GM18951 (cell line): Measurements from ENCODE around the gene CKLF.
"Not testable (repeated sequence)": the region's sequence is repeated elsewhere in the genome, so short reads cannot be mapped to it uniquely, and the experiment has no call there.

ENCODE experiments used
- POLR2A ChIP-seq: IDR thresholded peaks from 4 replicates; pipeline ENCODE4 v1.6.1; 2011; ENCODE audit warnings: mild to moderate bottlenecking; ENCODE audit not compliant: insufficient read length, insufficient read depth; ENCODE audit errors: extremely low read depth
- in situ Hi-C: fragments of 300-500 bp; cut with MboI; formaldehyde crosslinking; loops from one replicate; pipeline ENCODE4 v1.12.0; 2022; ENCODE audit warnings: low sequenced_read_pairs, mixed read lengths, inconsistent platforms; ENCODE audit not compliant: unreplicated experiment

CKLF gene

DNA sequence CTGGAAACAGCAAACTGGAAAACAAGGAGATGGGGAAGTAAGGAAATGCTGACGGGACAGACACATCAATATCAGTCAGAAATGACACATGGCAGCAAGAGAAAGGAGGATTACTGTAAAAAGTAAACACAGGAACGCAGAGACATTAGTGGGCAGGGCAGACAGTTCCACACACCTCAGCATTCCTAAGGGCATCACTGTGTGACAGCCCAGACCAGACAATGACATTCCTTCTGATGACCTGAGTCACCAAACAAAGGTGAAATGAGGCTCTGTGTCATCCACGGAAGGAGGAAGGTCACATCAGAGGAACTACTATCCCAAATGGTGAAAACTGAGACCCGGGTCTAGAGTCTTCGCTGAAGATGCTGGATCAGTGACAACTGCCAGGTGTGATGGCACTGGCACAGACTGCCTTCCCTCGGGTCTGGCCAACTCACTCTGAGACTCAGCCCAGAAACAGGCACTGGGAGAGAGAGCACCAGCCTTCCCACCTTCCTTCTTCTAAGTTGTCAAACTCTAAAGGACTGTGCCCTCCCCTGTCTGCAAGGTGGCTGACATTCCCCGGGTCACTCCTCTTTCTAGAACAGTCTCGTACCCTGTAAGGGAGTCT lies 39.2 kb upstream of the CKLF start:
- TF ChIP-seq POLR2A, result no peak

DNA sequence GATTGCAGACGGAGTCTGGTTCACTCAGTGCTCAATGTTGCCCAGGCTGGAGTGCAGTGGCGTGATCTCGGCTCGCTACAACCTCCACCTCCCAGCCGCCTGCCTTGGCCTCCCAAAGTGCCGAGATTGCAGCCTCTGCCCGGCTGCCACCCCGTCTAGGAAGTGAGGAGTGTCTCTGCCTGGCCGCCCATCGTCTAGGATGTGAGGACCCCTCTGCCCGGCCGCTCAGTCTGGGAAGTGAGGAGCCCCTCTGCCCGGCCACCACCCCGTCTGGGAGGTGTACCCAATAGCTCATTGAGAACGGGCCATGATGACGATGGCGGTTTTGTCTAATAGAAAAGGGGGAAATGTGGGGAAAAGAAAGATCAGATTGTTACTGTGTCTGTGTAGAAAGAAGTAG lies 38.0 kb upstream of the CKLF start:
- in situ Hi-C loops, result not testable (repeated sequence)

More for the DNA sequence above, 39.2 kb upstream of the CKLF start:
- in situ Hi-C loops, result no loop called here

DNA sequence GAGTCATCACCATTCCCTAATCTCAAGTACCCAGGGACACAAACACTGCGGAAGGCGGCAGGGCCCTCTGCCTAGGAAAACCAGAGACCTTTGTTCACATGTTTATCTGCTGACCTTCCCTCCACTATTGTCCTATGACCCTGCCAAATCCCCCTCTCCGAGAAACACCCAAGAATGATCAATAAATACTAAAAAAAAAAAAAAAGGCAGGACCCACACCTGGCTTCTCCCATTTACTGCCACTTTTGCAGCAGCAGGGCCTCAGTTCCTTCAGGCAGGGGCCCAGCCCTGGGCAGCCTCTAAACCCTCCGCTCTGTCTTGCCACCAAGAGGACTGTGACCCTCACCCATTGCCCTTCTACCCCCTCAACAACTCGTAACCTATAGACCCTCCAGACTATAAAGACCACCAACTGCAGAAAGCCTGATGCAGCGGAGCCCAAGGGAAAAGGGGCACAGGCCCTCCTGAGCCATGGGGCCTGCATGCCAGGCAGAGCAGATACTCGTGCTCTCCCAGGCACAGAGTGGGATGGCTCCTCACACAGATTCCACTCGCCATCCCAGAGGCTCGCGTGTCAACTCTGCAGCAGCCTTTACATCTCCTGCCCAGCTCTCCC lies 37.3 kb upstream of the CKLF start:
- in situ Hi-C loops, result not testable (repeated sequence)

DNA sequence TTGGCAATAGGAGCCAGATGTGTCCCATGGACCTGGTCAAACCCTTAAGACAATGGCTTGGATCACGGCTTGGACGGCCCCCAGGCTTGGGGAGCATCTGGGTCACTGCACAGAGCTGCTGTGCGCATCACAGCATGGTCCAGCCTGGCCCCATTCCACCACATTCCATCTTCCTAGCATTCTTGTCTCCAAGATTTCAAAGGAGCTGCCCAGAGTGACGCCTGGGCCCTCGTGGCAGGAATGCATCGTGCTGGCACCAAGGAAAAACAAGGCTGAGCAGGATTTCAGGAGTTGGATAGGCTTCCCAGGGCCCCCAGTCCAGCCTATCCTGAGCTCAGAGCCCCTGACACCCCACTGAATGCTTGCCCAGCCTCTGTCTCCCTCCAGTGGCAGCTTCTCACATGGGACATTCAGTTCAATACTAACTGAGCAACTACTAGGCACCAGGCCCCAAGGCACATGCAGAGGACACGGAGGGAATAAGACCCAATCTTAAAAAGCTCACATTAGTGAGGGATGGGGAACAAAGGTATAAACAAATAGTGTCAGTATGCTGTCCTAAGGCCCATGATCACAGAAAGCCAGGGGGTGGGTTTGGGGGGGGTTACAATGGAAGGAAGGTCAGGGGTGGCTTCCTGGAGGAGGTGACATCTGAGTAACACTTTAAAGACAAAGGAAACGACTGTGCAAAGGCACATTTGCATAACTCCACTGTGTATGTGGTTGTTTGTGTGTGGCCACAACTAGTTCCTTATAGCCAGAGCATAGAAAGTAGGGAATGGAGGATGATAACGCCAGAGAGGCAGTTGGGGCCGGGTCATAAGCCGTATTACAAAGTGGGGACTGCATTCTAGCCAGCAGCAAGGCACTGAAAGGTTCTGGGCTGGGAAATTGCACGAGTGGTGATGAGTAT lies 36.5 kb upstream of the CKLF start:
- no peak for TF ChIP-seq POLR2A
- in situ Hi-C loops, result no loop called here

DNA sequence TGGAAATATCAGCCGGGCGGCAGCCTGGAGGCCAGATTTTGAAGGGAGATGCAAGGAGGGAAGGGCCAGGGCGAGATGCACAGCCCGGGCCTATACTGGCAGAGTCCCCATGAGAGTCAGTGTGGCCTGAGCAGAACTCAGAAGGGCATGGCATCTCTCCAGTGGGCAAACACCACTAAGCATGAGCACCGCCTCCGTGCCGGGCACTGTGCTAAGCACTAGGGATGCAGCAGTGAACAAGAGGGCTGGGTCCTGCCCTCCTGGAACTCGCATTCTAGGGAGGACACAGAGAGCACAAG lies 35.9 kb upstream of the CKLF start:
- TF ChIP-seq POLR2A, result no peak
- in situ Hi-C loops, result no loop called here

DNA sequence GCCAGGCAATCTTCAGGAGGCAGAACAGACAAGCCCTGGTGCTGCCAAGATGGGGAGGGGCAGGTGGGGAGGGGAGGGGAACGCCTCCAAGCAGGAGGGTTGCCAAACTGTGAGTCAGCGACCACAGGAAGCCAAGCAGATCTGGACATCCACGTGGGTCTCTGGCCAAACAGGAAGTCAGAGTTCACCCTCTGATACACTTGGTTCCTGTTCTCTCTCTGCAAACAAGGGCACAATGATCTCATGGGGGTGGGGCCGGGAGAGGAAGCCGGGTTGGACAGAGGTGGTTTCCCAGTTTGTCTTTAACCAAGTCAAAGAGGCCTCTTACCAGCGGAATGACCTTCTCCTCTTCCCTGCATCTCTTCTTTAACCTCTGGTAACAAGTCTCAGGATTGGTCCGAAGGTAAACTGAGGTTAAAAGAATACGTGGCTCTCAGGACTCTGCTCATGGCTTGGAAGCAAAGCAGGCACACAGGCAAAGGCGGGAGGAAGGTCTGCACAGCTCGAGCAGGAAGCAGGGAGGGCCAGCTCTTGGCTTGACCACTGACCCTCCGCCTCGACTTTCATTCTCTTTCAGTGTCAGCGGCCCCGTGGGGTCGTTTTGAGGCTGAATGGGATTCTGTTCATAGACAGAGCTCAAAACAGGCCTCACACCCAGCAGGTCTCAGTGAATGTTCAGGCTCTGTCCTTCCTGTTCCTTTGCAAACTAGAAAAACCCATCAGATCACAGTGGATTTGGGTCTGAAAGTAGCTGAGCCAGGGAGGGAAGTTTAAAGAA lies 35.4 kb upstream of the CKLF start:
- in situ Hi-C loops, result no loop called here

DNA sequence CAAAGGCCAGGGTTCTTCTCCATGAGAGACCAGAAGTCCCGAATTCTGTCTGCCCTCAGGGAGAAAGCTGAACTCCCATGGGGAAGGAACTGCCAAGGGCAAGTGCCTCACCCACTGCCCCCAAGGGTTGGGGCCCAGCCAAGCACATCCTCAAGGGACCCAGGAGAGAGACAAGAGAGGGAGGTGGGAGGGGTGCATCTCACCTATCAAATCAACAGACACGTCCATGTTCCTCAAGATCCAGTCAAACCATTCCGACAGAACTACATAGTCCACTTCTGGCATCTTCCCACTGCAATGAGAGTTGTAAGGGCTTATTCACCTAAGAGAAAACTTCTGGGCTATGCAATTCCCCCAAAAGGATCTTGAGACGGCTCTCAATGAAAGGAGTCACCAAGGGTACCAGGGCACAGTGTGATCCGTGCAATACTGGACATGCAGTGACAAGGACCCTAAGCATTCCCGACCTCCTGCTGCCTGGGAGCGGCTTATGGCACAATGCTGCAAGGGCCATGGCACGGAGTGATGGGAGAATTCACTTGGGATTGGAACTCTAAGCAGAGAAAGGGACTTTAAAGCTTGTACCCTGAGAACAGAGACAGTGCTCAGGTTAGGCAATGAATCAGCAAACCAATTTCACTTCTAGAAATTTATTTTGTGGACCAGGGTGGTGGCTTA lies 34.7 kb upstream of the CKLF start:
- in situ Hi-C loops, result no loop called here
- TF ChIP-seq POLR2A, result no peak

More for the DNA sequence above, 35.4 kb upstream of the CKLF start:
- peak; percentile 28 for TF ChIP-seq POLR2A

DNA sequence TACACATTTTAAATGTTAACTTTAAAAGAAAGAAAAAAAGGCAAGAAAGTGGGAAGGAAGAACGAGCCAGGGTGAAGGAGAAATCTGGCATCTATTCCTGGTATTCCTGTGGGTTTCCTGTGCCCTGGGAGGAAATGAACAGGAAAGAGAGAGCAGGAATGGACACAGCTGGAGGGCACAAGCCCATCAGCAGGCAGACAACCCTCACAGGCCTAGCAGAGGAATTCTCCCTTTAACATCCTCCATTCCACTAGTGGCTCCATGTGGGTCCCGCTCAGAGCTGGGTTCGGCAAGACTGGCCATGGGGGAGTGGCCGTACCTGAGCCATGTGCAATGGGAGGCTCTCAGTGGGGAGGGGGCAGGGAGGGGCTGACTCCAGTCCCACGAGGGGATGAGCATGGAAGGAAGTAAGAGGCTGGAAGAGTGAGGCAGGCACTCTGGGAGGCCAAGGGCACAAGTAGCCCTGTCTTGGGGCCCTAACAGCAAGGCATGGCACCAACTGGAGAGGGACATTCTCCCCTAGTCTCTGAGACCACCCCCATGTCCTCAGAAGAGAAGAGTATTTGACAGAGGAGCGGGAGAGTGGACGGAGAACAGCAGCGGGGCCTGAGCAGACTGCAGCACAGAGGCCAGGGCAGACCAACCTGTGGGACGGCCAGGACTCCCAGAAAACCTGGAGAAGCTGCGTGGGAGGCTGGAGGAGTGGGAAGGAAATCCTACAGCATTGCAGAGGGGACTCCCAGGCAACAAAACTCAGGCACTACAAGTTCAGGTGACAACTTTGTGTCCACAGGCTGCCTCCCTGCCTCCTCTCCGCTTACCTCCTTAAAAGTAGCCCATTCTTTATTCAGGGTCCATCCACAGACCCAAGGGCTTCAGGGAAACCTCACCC lies 32.6 kb upstream of the CKLF start:
- no peak for TF ChIP-seq POLR2A
- in situ Hi-C loops, result no loop called here

DNA sequence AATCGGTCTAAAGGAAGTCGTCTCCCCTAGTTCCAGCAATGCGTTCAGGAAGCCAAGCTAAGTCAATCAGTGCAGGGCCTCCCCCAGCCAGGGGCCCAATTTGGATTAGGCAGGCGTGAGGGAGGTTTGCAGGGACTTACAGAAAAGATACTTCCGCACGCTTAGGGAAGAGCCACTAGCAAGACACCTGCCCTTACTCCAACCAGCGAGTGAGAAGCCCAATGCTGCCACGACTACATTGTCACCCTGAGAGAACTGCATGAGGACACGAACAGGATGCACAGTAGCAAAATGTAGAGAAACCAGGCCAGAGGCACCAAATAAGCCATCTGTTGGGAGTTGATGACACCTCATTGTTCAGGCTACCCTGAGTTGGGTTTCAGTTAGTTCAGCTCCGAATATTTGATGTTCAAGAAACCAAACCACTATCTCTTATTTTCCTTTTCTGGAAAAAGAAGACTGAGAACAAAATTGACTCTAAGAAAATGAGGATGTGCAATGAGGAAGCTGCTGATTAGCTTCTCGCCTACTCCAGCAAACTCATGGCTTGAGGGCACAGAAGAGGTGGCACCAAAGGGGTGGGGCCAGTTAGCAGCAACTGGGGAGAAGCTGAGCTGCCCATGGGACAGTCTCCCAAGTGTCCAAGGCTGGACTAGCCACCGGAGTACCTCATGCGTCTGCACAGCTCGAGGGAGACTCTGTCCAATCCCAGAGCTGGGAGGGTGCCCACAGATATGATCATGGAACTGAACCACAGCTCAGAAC lies 31.8 kb upstream of the CKLF start:
- in situ Hi-C loops, result no loop called here
- TF ChIP-seq POLR2A, result no peak

DNA sequence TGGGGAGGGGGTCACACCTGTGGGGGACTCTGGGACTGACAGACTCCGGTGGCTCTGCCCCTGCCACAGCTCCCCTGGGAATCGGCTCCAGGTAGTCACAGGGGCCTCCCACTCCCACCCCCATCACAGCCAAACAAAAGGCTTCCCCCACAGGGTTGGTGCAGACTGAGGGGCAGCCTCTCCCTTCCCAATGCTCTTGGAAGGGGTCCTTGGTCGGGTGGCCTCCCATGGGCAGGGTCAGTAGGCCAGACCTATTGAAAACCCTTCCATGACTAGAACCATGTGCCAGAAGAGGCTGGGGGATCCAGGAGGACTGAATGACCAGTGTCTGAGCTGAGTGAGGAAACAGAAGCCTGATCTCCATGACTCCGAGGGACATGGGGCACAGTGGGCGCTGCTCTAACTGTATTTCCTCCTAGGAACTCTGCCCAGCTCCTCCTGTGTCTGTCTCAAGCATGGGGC lies 31.1 kb upstream of the CKLF start:
- no peak for TF ChIP-seq POLR2A
- in situ Hi-C loops, result no loop called here

DNA sequence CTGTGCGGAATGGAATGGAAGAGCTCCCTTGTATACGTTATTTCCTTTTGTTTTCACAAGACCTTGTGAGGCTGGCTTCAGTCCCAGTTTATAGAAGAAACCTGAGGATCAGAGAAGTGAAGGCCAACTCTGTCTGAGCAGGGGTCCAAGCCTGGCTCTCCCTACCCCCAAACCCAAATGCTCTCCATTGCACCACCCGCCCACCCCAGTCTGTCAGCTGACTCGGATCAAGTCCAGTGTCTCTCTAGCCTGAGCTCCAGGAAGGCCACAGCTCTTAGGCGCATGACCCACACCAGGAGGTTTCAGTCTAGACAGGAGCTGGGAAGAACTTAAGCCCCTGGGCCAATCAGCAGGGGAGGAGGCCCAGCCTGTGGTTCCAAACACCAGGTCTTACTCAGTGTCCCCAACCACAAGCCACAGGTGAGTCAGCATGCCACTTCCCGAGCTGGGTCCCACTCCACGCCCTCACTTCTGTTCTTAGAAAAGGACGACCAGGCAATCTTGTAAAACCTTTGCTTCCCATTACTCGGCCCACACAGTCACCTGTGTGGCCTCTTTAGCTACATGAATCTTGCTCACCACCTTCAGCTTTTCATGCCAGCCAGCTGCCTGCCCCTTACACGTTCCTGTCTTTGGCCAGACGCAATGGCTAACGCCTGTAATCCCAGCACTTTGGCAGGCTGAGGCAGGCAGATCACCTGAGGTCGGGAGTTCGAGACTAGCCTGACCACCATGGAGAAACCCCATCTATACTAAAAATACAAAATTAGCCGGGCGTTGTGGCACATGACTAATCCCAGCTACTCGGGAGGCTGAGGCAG lies 30.2 kb upstream of the CKLF start:
- no peak for TF ChIP-seq POLR2A
- in situ Hi-C loops, result no loop called here
